Activated CD4-positive, alpha-beta T cell treated with anti-CD3 and anti-CD28 coated beads for 36 hours (primary cell): ENCODE data around the gene BAZ1B. TPM values are rescaled to one million over a fixed set of nuclear protein-coding genes. Genes with fewer than 3 reads are reported as not detected.
"Not testable (repeated sequence)": the region's sequence is repeated elsewhere in the genome, so short reads cannot be mapped to it uniquely, and the experiment has no call there.

ENCODE experiments used
- ATAC-seq: fragments of 200-7000 bp; cut with Tn5 transposase; one replicate; pipeline ENCODE4 v1.10.0; 2021; ENCODE audit warnings: mild to moderate bottlenecking, moderate library complexity
- CTCF ChIA-PET: fragments of 350-600 bp; sonication (Branson Sonifier 250); formaldehyde crosslinking; loops from one replicate; lab custom pipeline; 2021; ENCODE audit warnings: antibody characterized with exemption; lab: Charles Lee
- POLR2A ChIA-PET: fragments of 350-600 bp; sonication (Branson Sonifier 250); formaldehyde crosslinking; loops from one replicate; lab custom pipeline; 2021; ENCODE audit warnings: antibody characterized with exemption, inconsistent platforms; lab: Charles Lee
- DNase-seq: peaks from one replicate; pipeline ENCODE4 v3.0.0-alpha.2; 2020
- H3K27ac Mint-ChIP-seq: one replicate; pipeline ENCODE4 v1.8.0; 2021; ENCODE audit warnings: mixed read lengths
- H3K27me3 Mint-ChIP-seq: one replicate; pipeline ENCODE4 v1.8.0; 2021; ENCODE audit warnings: mixed read lengths
- H3K36me3 Mint-ChIP-seq: one replicate; pipeline ENCODE4 v1.8.0; 2021; ENCODE audit warnings: low read depth, mixed read lengths
- H3K4me1 Mint-ChIP-seq: one replicate; pipeline ENCODE4 v1.8.0; 2021; ENCODE audit warnings: mixed read lengths
- H3K4me3 Mint-ChIP-seq: one replicate; pipeline ENCODE4 v1.8.0; 2021; ENCODE audit warnings: mild to moderate bottlenecking, moderate library complexity, mixed read lengths
- H3K9me3 Mint-ChIP-seq: one replicate; pipeline ENCODE4 v1.8.0; 2021; ENCODE audit warnings: low read depth, mixed read lengths
- intact Hi-C, 2 experiments: fragments of 100-400 bp; cut with DNase I in 1 of 2; cut with micrococcal nuclease in 1 of 2; formaldehyde crosslinking; loops; one replicate each; pipeline versions ENCODE4 v1.14.2 to v1.15.1; 2022 to 2024; cut with DNase I, micrococcal nuclease
- total RNA-seq, 2 experiments: library from RNA; stranded (reverse); gene quantifications; one replicate each; pipeline ENCODE4 v1.2.3, GENCODE V29; 2021

The BAZ1B gene
- 10 to 100 TPM; 90.2 to 98.6 TPM for total RNA-seq

- H3K9me3 Mint-ChIP-seq, result no peaks in the 10 kb centered on the region
- H3K4me1 Mint-ChIP-seq, result peaks cover 53% of the 10 kb centered on the region
Measured at GRCh38 chr7:73522105-73522872, at the start of gene BAZ1B. Gene BAZ1B (minus strand): TSS chr7:73522293. CDS start chr7:73521933, 360 bp downstream.

GRCh38 chr7:73570977-73571376 lies 48.9 kb upstream of the BAZ1B start:
- Mint-ChIP-seq H3K36me3 (peaks cover 45% of the 10 kb centered on the region), H3K9me3 (no peaks in the 10 kb centered on the region), H3K27me3 (no peaks in the 10 kb centered on the region), H3K4me3 (no peak overlapping the region), H3K27ac (no peak overlapping the region), H3K4me1 (peaks cover 18% of the 10 kb centered on the region)
- POLR2A ChIA-PET, result no interaction called here
- ATAC-seq, result no peak
- intact Hi-C loops, result no loop called here
- CTCF ChIA-PET, result no interaction called here
- no peak for DNase-seq

More at GRCh38 chr7:73522105-73522872, at the start of gene BAZ1B:
- Mint-ChIP-seq H3K4me3 (peak within 1 kb of the TSS; percentile 99), H3K27ac (peak within 1 kb of the TSS; percentile 98), H3K27me3 (no peaks in the 10 kb centered on the region), H3K36me3 (peaks cover 31% of the 10 kb centered on the region)
- POLR2A ChIA-PET, result interaction anchor here (0.5 to 2.5 kb wide), 17 partner anchors 9 to 216 kb away, joined by 3 to 16 read pairs (median 3); partner anchors contain the start of genes ABHD11, BCL7B and TBL2
- intact Hi-C loops, result loop anchor here (1.0 to 10.0 kb wide), 11 partner anchors 35 to 1135 kb away; partner anchors contain the start of genes BCL7B (in 2 of the 2), TBL2 (in 2 of the 2), ABHD11 (in 1 of the 2) and BUD23 (in 1 of the 2)
- ATAC-seq (peak; percentile 95), DNase-seq (peak; percentile 99)
- CTCF ChIA-PET, result interaction anchor here (0.5 to 1.0 kb wide), 5 partner anchors 35 to 1104 kb away, joined by 3 to 4 read pairs (median 3); partner anchors contain the start of gene BCL7B

- DNase-seq, result no peak
- POLR2A ChIA-PET, result no interaction called here
- Mint-ChIP-seq H3K36me3 (peaks cover 45% of the 10 kb centered on the region), H3K27ac (no peak overlapping the region), H3K4me3 (no peak overlapping the region), H3K9me3 (no peaks in the 10 kb centered on the region), H3K4me1 (peaks cover 22% of the 10 kb centered on the region), H3K27me3 (no peaks in the 10 kb centered on the region)
- no peak for ATAC-seq
- CTCF ChIA-PET, result no interaction called here
- intact Hi-C loops, result no loop called here
Measured at GRCh38 chr7:73570521-73570920, 48.4 kb upstream of the BAZ1B start.

GRCh38 chr7:73569042-73569608 lies 47.0 kb upstream of the BAZ1B start:
- no peak overlapping the region for H3K4me3 Mint-ChIP-seq
- CTCF ChIA-PET, result no interaction called here
- ATAC-seq (no peak), DNase-seq (no peak)
- H3K36me3 Mint-ChIP-seq, result peaks cover 45% of the 10 kb centered on the region
- no peaks in the 10 kb centered on the region for H3K9me3 Mint-ChIP-seq
- POLR2A ChIA-PET, result no interaction called here
- no peak overlapping the region for H3K27ac Mint-ChIP-seq
- intact Hi-C loops, result no loop called here
- H3K27me3 Mint-ChIP-seq, result no peaks in the 10 kb centered on the region
- H3K4me1 Mint-ChIP-seq, result peaks cover 24% of the 10 kb centered on the region

- no peaks in the 10 kb centered on the region for H3K27me3 Mint-ChIP-seq
- ChIA-PET POLR2A (interaction anchor here (0.7 kb wide), 1 partner anchor 8 kb away, joined by 3 read pairs; no protein-coding TSS in a partner anchor), CTCF (interaction anchor here (0.6 to 0.7 kb wide), 2 partner anchors 11 to 13 kb away, joined by 3 read pairs; no protein-coding TSS in a partner anchor)
- DNase-seq, result no peak
- no peak overlapping the region for H3K4me3 Mint-ChIP-seq
- peaks cover 24% of the 10 kb centered on the region for H3K4me1 Mint-ChIP-seq
- peak; percentile 22 for ATAC-seq
- no peak overlapping the region for H3K27ac Mint-ChIP-seq
- no peaks in the 10 kb centered on the region for H3K9me3 Mint-ChIP-seq
- intact Hi-C loops, result no loop called here
- H3K36me3 Mint-ChIP-seq, result peaks cover 35% of the 10 kb centered on the region
Measured at GRCh38 chr7:73567846-73568685, 46.0 kb upstream of the BAZ1B start.

- CTCF ChIA-PET, result interaction anchor here (1.3 to 1.6 kb wide), 2 partner anchors 9 to 11 kb away, joined by 3 to 4 read pairs; no protein-coding TSS in a partner anchor
- intact Hi-C loops, result no loop called here
Measured at GRCh38 chr7:73567140-73567539, 45.0 kb upstream of the BAZ1B start.

GRCh38 chr7:73566431-73566830 lies 44.3 kb upstream of the BAZ1B start:
- peak overlapping the region; percentile 42 for H3K4me3 Mint-ChIP-seq
- ChIA-PET CTCF (interaction anchor here (1.3 to 1.6 kb wide), 3 partner anchors 8 to 38 kb away, joined by 3 to 4 read pairs (median 4); no protein-coding TSS in a partner anchor), POLR2A (interaction anchor here (0.6 to 1.4 kb wide), 3 partner anchors 9 to 44 kb away, joined by 3 to 5 read pairs (median 3); partner anchors contain the start of genes BAZ1B and BCL7B)
- intact Hi-C loops, H3K27me3 Mint-ChIP-seq, H3K27ac Mint-ChIP-seq, ATAC-seq, DNase-seq, H3K9me3 Mint-ChIP-seq: not testable (repeated sequence)
- H3K4me1 Mint-ChIP-seq, result peaks cover 24% of the 10 kb centered on the region
- peaks cover 21% of the 10 kb centered on the region for H3K36me3 Mint-ChIP-seq

More at GRCh38 chr7:73567140-73567539, 45.0 kb upstream of the BAZ1B start:
- Mint-ChIP-seq H3K27ac (no peak overlapping the region), H3K36me3 (peaks cover 26% of the 10 kb centered on the region), H3K27me3 (no peaks in the 10 kb centered on the region), H3K9me3 (no peaks in the 10 kb centered on the region), H3K4me1 (peaks cover 24% of the 10 kb centered on the region), H3K4me3 (no peak overlapping the region)
- DNase-seq, result no peak
- POLR2A ChIA-PET, result interaction anchor here (0.7 kb wide), 1 partner anchor 9 kb away, joined by 3 read pairs; no protein-coding TSS in a partner anchor
- no peak for ATAC-seq

GRCh38 chr7:73565675-73566340 lies 43.7 kb upstream of the BAZ1B start:
- Mint-ChIP-seq H3K4me3 (peak overlapping the region; percentile 27), H3K36me3 (peaks cover 15% of the 10 kb centered on the region), H3K27me3 (no peaks in the 10 kb centered on the region), H3K4me1 (peaks cover 24% of the 10 kb centered on the region), H3K27ac (peak overlapping the region; percentile 27), H3K9me3 (no peaks in the 10 kb centered on the region)
- no peak for ATAC-seq
- intact Hi-C loops, result no loop called here
- POLR2A ChIA-PET, result interaction anchor here (0.6 to 1.4 kb wide), 3 partner anchors 9 to 44 kb away, joined by 3 to 5 read pairs (median 3); partner anchors contain the start of genes BAZ1B and BCL7B
- CTCF ChIA-PET, result interaction anchor here (0.6 to 1.6 kb wide), 3 partner anchors 9 to 172 kb away, joined by 3 to 4 read pairs (median 4); no protein-coding TSS in a partner anchor
- no peak for DNase-seq

GRCh38 chr7:73560109-73560835 lies 38.2 kb upstream of the BAZ1B start:
- ATAC-seq (peak; percentile 40), DNase-seq (peak; percentile 42)
- H3K4me3 Mint-ChIP-seq, result no peak overlapping the region
- peak overlapping the region; percentile 16 for H3K27ac Mint-ChIP-seq
- H3K9me3 Mint-ChIP-seq, result no peaks in the 10 kb centered on the region
- peaks cover 23% of the 10 kb centered on the region for H3K4me1 Mint-ChIP-seq
- H3K27me3 Mint-ChIP-seq, result no peaks in the 10 kb centered on the region
- intact Hi-C loops, result no loop called here
- POLR2A ChIA-PET, result interaction anchor here (0.6 to 1.2 kb wide), 3 partner anchors 13 to 1900 kb away, joined by 3 to 6 read pairs (median 3); partner anchors contain the start of gene TBL2
- peaks cover 8% of the 10 kb centered on the region for H3K36me3 Mint-ChIP-seq
- CTCF ChIA-PET, result interaction anchor here (0.8 to 1.5 kb wide), 4 partner anchors 13 to 295 kb away, joined by 3 to 6 read pairs (median 3); partner anchors contain the start of gene MLXIPL
